ENCODE data around the gene ZC3H7A.

Gene ZC3H7A

DNA sequence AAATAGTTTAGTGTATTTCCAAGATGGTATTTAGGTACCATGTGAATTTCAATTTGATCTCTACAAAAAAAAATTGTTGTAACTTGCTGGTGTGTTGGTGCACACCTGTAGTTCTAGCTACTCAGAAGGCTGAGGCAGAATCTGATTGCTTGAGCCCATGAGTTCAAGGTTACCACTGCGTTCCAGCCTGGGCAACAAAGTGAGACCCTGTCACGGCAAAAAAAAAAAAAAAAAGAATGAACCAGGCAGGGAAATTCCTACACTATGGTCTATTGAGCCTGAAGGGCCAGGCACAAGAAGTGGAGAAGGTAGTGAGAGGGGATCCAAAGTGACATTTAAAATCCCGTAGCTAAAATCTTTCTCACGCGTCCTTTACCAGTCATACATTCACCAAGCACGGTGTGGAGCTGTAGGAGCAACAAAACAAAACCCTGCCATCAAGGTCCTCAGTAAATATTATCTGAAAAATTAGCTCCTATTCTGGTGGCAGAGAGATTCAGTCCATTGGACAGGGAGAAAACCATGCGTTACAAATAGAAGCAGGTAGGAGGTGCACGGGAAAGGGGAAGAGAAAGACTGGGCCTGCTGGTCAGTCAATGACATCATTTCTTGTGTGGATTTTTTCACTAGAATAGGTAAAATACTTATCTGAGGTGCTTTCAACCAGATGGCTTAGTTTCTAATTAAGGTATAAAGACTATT is 81.7 kb downstream of the ZC3H7A start:
- DNase-seq (ENCODE audit: low read depth), result no peak
- no peak overlapping the region for H3K4me3 ChIP-seq (ENCODE audit: low read depth, low read length)
- TF ChIP-seq, protein P1, sequence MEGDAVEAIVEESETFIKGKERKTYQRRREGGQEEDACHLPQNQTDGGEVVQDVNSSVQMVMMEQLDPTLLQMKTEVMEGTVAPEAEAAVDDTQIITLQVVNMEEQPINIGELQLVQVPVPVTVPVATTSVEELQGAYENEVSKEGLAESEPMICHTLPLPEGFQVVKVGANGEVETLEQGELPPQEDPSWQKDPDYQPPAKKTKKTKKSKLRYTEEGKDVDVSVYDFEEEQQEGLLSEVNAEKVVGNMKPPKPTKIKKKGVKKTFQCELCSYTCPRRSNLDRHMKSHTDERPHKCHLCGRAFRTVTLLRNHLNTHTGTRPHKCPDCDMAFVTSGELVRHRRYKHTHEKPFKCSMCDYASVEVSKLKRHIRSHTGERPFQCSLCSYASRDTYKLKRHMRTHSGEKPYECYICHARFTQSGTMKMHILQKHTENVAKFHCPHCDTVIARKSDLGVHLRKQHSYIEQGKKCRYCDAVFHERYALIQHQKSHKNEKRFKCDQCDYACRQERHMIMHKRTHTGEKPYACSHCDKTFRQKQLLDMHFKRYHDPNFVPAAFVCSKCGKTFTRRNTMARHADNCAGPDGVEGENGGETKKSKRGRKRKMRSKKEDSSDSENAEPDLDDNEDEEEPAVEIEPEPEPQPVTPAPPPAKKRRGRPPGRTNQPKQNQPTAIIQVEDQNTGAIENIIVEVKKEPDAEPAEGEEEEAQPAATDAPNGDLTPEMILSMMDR (conservative IDR thresholded peaks at IDR 0.05; ENCODE audit: low read depth, low read length), result no peak

DNA sequence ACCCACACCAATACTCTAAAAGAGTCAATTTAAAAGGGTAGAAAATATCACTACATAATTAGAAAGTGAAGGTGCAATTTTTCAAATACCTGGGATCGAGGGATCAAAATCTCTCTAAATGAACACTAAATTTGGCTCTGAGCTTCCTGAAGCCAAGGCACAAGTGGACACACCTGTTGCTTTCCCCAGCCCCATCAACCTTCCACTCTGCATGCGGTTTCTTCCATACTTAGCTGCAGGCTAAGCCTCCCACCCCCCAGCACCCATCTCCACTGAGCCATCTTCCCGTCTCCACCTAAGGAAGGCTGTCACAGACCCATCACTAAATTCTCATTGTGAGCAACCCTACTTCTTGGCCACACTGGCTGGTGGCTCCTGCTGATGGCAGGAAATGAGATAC is 84.9 kb downstream of the ZC3H7A start:
- no peak overlapping the region for H3K4me3 ChIP-seq (ENCODE audit: low read depth, low read length)
- TF ChIP-seq, protein P1 (conservative IDR thresholded peaks at IDR 0.05; ENCODE audit: low read depth, low read length), result no peak
- no peak for DNase-seq (ENCODE audit: low read depth)

DNA sequence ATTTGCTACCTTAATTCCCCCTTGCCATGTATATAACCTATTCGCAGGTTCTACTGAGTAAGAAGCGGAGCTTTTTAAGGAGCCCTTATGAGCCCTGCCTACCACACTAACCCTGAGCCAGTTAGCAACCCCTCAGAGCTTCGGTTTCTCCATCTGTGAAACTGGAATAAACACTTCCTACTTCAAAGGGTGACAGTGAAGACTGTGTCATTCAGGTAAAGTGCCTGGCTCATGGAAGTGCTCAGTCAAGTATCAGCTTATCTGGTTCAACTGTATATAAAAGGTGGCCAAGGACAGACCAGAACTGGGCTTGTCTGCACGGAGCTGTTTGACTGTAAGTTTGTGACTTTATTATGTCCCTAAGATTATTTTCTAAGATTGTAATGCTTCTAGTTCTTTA is 85.4 kb downstream of the ZC3H7A start:
- no peak overlapping the region for H3K4me3 ChIP-seq (ENCODE audit: low read depth, low read length)
- TF ChIP-seq, protein P1 (conservative IDR thresholded peaks at IDR 0.05; ENCODE audit: low read depth, low read length), result no peak
- DNase-seq (ENCODE audit: low read depth), result no peak

DNA sequence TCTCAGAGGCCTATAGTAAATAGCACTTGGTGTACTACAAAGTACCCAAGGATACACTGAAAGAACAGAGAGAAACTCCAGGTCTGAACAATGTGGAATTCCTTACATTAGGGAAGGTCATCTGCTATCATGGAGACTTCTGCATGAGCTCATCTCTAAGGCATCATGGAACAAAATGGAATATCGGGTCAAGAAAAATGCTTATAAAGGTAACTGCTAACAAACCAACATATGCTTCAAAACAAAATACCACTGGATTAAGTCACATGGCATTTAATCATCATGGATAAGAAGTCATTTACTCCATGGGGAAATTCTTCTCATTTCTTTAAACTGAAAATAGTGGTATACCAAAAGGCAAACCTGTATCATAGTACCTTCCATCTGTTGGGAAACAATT is 88.6 kb downstream of the ZC3H7A start:
- DNase-seq (ENCODE audit: low read depth), result peak; percentile 47
- TF ChIP-seq, protein P1 (conservative IDR thresholded peaks at IDR 0.05; ENCODE audit: low read depth, low read length), result no peak
- H3K4me3 ChIP-seq (ENCODE audit: low read depth, low read length), result no peak overlapping the region

DNA sequence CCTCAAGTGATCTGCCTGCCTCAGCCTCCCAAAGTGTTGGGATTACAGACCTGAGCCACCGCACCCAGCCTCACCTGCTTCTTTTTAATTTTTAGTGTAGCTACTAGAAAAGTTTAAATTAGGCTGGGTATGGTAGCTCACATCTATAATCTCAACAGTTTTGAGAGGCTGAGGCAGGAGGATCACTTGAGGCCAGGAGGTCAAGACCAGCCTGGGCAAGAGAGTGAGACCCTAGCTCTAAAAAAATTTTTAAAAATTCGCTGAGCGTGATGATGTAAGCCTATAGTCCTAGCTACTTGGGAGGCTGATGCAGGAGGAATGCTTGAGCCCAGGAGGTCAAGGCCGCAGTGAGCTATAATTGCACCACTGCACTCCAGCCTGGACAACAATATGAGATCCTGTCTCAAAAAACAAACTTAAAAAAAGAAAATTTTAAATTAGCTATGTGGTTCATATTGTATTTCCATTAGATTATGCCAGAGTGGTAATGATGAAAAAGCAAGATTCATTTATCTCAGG is 89.3 kb downstream of the ZC3H7A start:
- no peak for DNase-seq (ENCODE audit: low read depth)
- TF ChIP-seq, protein P1 (conservative IDR thresholded peaks at IDR 0.05; ENCODE audit: low read depth, low read length), result no peak
- no peak overlapping the region for H3K4me3 ChIP-seq (ENCODE audit: low read depth, low read length)

DNA sequence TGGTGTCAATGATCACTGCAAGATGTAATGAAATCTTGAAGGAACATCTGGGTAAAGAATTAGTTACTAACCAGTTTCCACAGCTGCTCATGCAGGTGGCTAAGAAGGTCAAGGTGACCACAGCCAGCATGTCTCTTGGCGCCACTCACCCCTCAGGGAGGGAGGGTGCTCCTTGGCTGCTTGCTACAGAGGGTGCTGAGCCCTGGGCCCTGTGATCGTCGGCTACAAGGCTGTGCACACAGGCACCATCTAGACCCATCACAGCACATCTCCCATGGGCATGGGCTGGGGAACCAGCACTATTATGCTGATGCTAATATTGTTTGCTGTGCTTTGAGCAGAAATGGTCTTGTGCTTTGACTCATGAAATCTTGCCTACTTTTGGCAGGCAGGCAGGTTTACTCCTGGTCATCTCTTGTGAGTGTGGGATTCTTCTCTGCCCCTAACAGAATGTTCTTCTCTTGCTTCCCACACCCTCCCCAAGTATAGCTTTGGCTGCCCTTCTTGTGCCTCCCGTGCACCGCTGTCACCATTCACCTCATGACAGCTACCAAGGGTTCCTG is 90.8 kb downstream of the ZC3H7A start:
- peak; percentile 49 for DNase-seq (ENCODE audit: low read depth)
- no peak overlapping the region for H3K4me3 ChIP-seq (ENCODE audit: low read depth, low read length)
- TF ChIP-seq, protein P1 (conservative IDR thresholded peaks at IDR 0.05; ENCODE audit: low read depth, low read length), result no peak

Measured in choroid plexus epithelial cell (primary cell).